MCF 10A (cell line): ENCODE data around the gene GRK6. TPM values are rescaled to one million over a fixed set of nuclear protein-coding genes. Genes with fewer than 3 reads are reported as not detected.

Experiments used
- BruUV-seq: library from RNA; stranded (reverse); fragments of 400-500 nt; replicated peaks from 2 replicates; lab custom pipeline; 2021; lab: Mats Ljungman, UMichigan
- CTCF ChIA-PET: fragments of 300-600 bp; sonication (Branson Sonifier 250); formaldehyde crosslinking; extraction: SDS; loops from one replicate; lab custom pipeline; 2021; ENCODE audit warnings: antibody characterized with exemption, inconsistent platforms; lab: Yijun Ruan, JAX
- POLR2A ChIA-PET: fragments of 300-600, 350-650 bp; sonication (Branson Sonifier 250); formaldehyde crosslinking; extraction: SDS; loops from one replicate; lab custom pipeline; 2020; ENCODE audit warnings: antibody characterized with exemption, inconsistent platforms; lab: Yijun Ruan, JAX
- DNase-seq: peaks from one replicate; pipeline ENCODE4 v3.0.0-alpha.2; 2018; ENCODE audit not compliant: unreplicated experiment
- H3K27ac Mint-ChIP-seq: one replicate; pipeline ENCODE4 v1.8.0; 2022; ENCODE audit warnings: mild to moderate bottlenecking, low read depth, mixed read lengths; ENCODE audit not compliant: unreplicated experiment
- H3K27me3 Mint-ChIP-seq: one replicate; pipeline ENCODE4 v1.8.0; 2022; ENCODE audit warnings: mixed read lengths; ENCODE audit not compliant: insufficient read depth, unreplicated experiment
- H3K36me3 Mint-ChIP-seq: one replicate; pipeline ENCODE4 v1.8.0; 2022; ENCODE audit warnings: mild to moderate bottlenecking, moderate library complexity, mixed read lengths; ENCODE audit not compliant: insufficient read depth, unreplicated experiment
- H3K4me1 Mint-ChIP-seq: one replicate; pipeline ENCODE4 v1.8.0; 2022; ENCODE audit warnings: mixed read lengths; ENCODE audit not compliant: insufficient read depth, unreplicated experiment
- H3K4me3 Mint-ChIP-seq: one replicate; pipeline ENCODE4 v1.8.0; 2022; ENCODE audit warnings: mild to moderate bottlenecking, moderate library complexity, mixed read lengths; ENCODE audit not compliant: unreplicated experiment
- H3K9me3 Mint-ChIP-seq: one replicate; pipeline ENCODE4 v1.8.0; 2022; ENCODE audit warnings: mixed read lengths; ENCODE audit not compliant: unreplicated experiment
- CTCF ChIP-seq: fragments of 200-600 bp; IDR thresholded peaks from one replicate; pipeline ENCODE4 v1.8.0; 2022; ENCODE audit warnings: antibody characterized with exemption, mild to moderate bottlenecking; ENCODE audit not compliant: unreplicated experiment
- intact Hi-C: fragments of 100-400 bp; cut with micrococcal nuclease; formaldehyde crosslinking; loops from 2 replicates; pipeline ENCODE4 v1.14.1; 2022
- total RNA-seq: library from RNA; stranded (reverse); gene quantifications from 2 replicates; pipeline ENCODE4 v1.2.3, GENCODE V29; 2022

The GRK6 gene
- total RNA-seq, 1 experiment from 2014 or later, result 52.0 TPM

GRCh38 chr5:177474002-177474476, 47.6 kb downstream of the GRK6 start:
- Mint-ChIP-seq H3K36me3 (peaks cover 5% of the 10 kb centered on the region), H3K4me3 (peak overlapping the region; percentile 74), H3K9me3 (no peaks in the 10 kb centered on the region), H3K27me3 (no peaks in the 10 kb centered on the region), H3K4me1 (peaks cover 55% of the 10 kb centered on the region), H3K27ac (no peak overlapping the region)
- no peak for DNase-seq
- TF ChIP-seq CTCF, result no peak
- intact Hi-C loops, result no loop called here
- ChIA-PET POLR2A (no interaction called here), CTCF (interaction anchor here (0.6 to 0.9 kb wide), 3 partner anchors 17 to 27 kb away, joined by 3 to 7 read pairs (median 5); no protein-coding TSS in a partner anchor)
- no TSS peak for BruUV-seq

- BruUV-seq, result no TSS peak
- POLR2A ChIA-PET, result interaction anchor here (1.0 to 1.3 kb wide), 3 partner anchors 17 to 86 kb away, joined by 3 read pairs; no protein-coding TSS in a partner anchor
- H3K9me3 Mint-ChIP-seq, result no peaks in the 10 kb centered on the region
Observed at GRCh38 chr5:177474846-177475562, 48.5 kb downstream of the GRK6 start.

GRCh38 chr5:177475563-177476427, 49.3 kb downstream of the GRK6 start:
- CTCF ChIA-PET, result interaction anchor here (0.6 to 3.9 kb wide), 7 partner anchors 12 to 105 kb away, joined by 3 to 23 read pairs (median 6); no protein-coding TSS in a partner anchor

More at GRCh38 chr5:177474846-177475562, 48.5 kb downstream of the GRK6 start:
- no peak for DNase-seq
- CTCF ChIA-PET, result interaction anchor here (0.7 to 0.9 kb wide), 2 partner anchors 19 to 20 kb away, joined by 3 to 7 read pairs; no protein-coding TSS in a partner anchor
- no peak for TF ChIP-seq CTCF
- no peaks in the 10 kb centered on the region for H3K27me3 Mint-ChIP-seq
- H3K4me1 Mint-ChIP-seq, result peaks cover 56% of the 10 kb centered on the region
- peaks cover 9% of the 10 kb centered on the region for H3K36me3 Mint-ChIP-seq
- intact Hi-C loops, result no loop called here
- no peak overlapping the region for H3K4me3 Mint-ChIP-seq
- no peak overlapping the region for H3K27ac Mint-ChIP-seq

More at GRCh38 chr5:177475563-177476427, 49.3 kb downstream of the GRK6 start:
- H3K4me3 Mint-ChIP-seq, result no peak overlapping the region
- H3K27me3 Mint-ChIP-seq, result no peaks in the 10 kb centered on the region
- no peaks in the 10 kb centered on the region for H3K9me3 Mint-ChIP-seq
- H3K27ac Mint-ChIP-seq, result no peak overlapping the region
- no peak for DNase-seq
- H3K4me1 Mint-ChIP-seq, result peaks cover 50% of the 10 kb centered on the region
- no peak for TF ChIP-seq CTCF
- POLR2A ChIA-PET, result interaction anchor here (1.0 to 3.0 kb wide), 5 partner anchors 18 to 87 kb away, joined by 3 to 18 read pairs (median 3); partner anchors contain the start of genes GRK6 and PDLIM7
- no TSS peak for BruUV-seq
- intact Hi-C loops, result no loop called here
- peaks cover 10% of the 10 kb centered on the region for H3K36me3 Mint-ChIP-seq
